H1 (cell line): ENCODE data around the gene CHRM3. TPM values are rescaled to one million over a fixed set of nuclear protein-coding genes. Genes with fewer than 3 reads are reported as not detected.

ENCODE experiments used
- CTCF ChIA-PET: fragments of 300-600 bp; sonication (Branson Sonifier 250); formaldehyde crosslinking; loops from one replicate; lab custom pipeline; 2021; ENCODE audit not compliant: partially characterized antibody; lab: Charles Lee
- POLR2A ChIA-PET: fragments of 300-600 bp; sonication (Branson Sonifier 250); formaldehyde crosslinking; loops from one replicate; lab custom pipeline; 2021; ENCODE audit warnings: inconsistent platforms; ENCODE audit not compliant: partially characterized antibody; lab: Charles Lee
- DNase-seq, 2 experiments: peaks; one replicate each; pipeline versions ENCODE4 v3.0.0 to v3.0.0-alpha.2; 2010 to 2022; ENCODE audit warnings: low spot score in 2 of 2, low read depth in 1 of 2, mixed read lengths in 1 of 2
- FAIRE-seq: peaks from 2 replicates; lab custom pipeline; 2011; peaks lifted over from hg19 to GRCh38; lab: Jason Lieb, UNC
- H2AFZ ChIP-seq: 2 replicates; pipeline ENCODE4 v1.8.1; 2012; ENCODE audit warnings: low read length, inconsistent platforms
- H2AK5ac ChIP-seq: 2 replicates; pipeline ENCODE4 v1.6.1; 2013; ENCODE audit warnings: low read depth, low read length
- H2BK120ac ChIP-seq: replicated peaks from 2 replicates; pipeline ENCODE3; 2013; ENCODE audit warnings: low read depth, low read length, inconsistent platforms
- H2BK12ac ChIP-seq: 2 replicates; pipeline ENCODE4 v1.6.1; 2013; ENCODE audit warnings: low read depth, low read length
- H2BK15ac ChIP-seq: 2 replicates; pipeline ENCODE4 v1.6.1; 2013; ENCODE audit warnings: low read length
- H2BK20ac ChIP-seq: 2 replicates; pipeline ENCODE4 v1.6.1; 2013; ENCODE audit warnings: low read length
- H2BK5ac ChIP-seq: 2 replicates; pipeline ENCODE4 v1.6.1; 2013; ENCODE audit warnings: low read depth, low read length
- H3K14ac ChIP-seq: 2 replicates; pipeline ENCODE4 v1.6.1; 2013; ENCODE audit warnings: inconsistent platforms; ENCODE audit not compliant: insufficient read length
- H3K18ac ChIP-seq: 2 replicates; pipeline ENCODE4 v1.6.1; 2013; ENCODE audit warnings: low read length; ENCODE audit errors: extremely low read depth
- H3K23ac ChIP-seq: 2 replicates; pipeline ENCODE4 v1.6.1; 2013; ENCODE audit warnings: inconsistent platforms; ENCODE audit not compliant: insufficient read length
- H3K23me2 ChIP-seq: 2 replicates; pipeline ENCODE4 v1.6.1; 2013; ENCODE audit warnings: low read depth, low read length
- H3K27ac ChIP-seq: 2 replicates; pipeline ENCODE4 v1.6.1; 2011; ENCODE audit warnings: low read depth, low read length, inconsistent platforms
- H3K27me3 ChIP-seq, 4 experiments: replicated peaks in 1 of 4; 1 replicate in 1 of 4; 2 replicates in 3 of 4; pipeline versions ENCODE4 v1.6.1 to v1.8.1; 2011 to 2013; ENCODE audit warnings: low read length in 3 of 4, mild to moderate bottlenecking in 3 of 4, inconsistent platforms in 2 of 4, mixed read lengths in 2 of 4, moderate library complexity in 1 of 4; ENCODE audit not compliant: control insufficient read depth in 3 of 4, insufficient read depth in 3 of 4; ENCODE audit errors: extremely low read depth in 1 of 4
- H3K36me3 ChIP-seq, 4 experiments: 2 replicates each; pipeline versions ENCODE4 v1.6.1 to v1.8.1; 2011 to 2013; ENCODE audit warnings: mild to moderate bottlenecking in 4 of 4, low read length in 3 of 4, moderate library complexity in 2 of 4, control low read depth in 1 of 4, inconsistent platforms in 1 of 4; ENCODE audit not compliant: insufficient read depth in 4 of 4, control insufficient read depth in 2 of 4
- H3K4ac ChIP-seq: replicated peaks from 2 replicates; pipeline ENCODE3; 2013; ENCODE audit warnings: low read length, low read depth, mixed read lengths, inconsistent platforms; ENCODE audit not compliant: insufficient read length
- H3K4me1 ChIP-seq, 4 experiments: replicated peaks in 1 of 4; 1 replicate in 1 of 4; 2 replicates in 3 of 4; pipeline versions ENCODE4 v1.6.1 to v1.8.1; 2011 to 2013; ENCODE audit warnings: low read length in 3 of 4, inconsistent platforms in 2 of 4, mixed read lengths in 1 of 4; ENCODE audit not compliant: insufficient read depth in 4 of 4, control insufficient read depth in 3 of 4
- H3K4me2 ChIP-seq, 2 experiments: 2 replicates each; pipeline versions ENCODE4 v1.6.1 to v1.8.1; 2011 to 2013; ENCODE audit warnings: low read depth in 2 of 2, low read length in 2 of 2, control low read depth in 1 of 2, inconsistent platforms in 1 of 2, mild to moderate bottlenecking in 1 of 2; ENCODE audit not compliant: insufficient read depth in 1 of 2
- H3K4me3 ChIP-seq, 4 experiments: fragments of 200-600, 300-600 bp in 1 of 4; sonication (generic), shearing (Covaris generic), sonication (Bioruptor Twin) in 1 of 4; 2 replicates each; pipeline versions ENCODE4 v1.5.1 to v1.8.1; 2011 to 2016; ENCODE audit warnings: low read length in 4 of 4, low read depth in 3 of 4, control low read depth in 2 of 4, inconsistent platforms in 2 of 4, mild to moderate bottlenecking in 2 of 4, mixed read lengths in 1 of 4, moderate library complexity in 1 of 4; ENCODE audit not compliant: insufficient read depth in 2 of 4; ENCODE audit errors: extremely low read depth in 1 of 4
- H3K56ac ChIP-seq: replicated peaks from 2 replicates; pipeline ENCODE3; 2013; ENCODE audit warnings: low read depth, mild to moderate bottlenecking, mixed read lengths, low read length, inconsistent platforms; ENCODE audit not compliant: insufficient read length
- H3K79me1 ChIP-seq: 2 replicates; pipeline ENCODE4 v1.6.1; 2013; ENCODE audit warnings: low read depth, low read length, control low read depth
- H3K79me2 ChIP-seq, 2 experiments: 2 replicates each; pipeline versions ENCODE4 v1.6.1 to v1.8.1; 2012 to 2013; ENCODE audit warnings: low read length in 2 of 2, mild to moderate bottlenecking in 2 of 2, inconsistent platforms in 1 of 2; ENCODE audit not compliant: insufficient read depth in 2 of 2, control insufficient read depth in 1 of 2
- H3K9ac ChIP-seq, 4 experiments: replicated peaks in 1 of 4; 1 replicate in 1 of 4; 2 replicates in 3 of 4; pipeline versions ENCODE4 v1.6.1 to v1.8.1; 2011 to 2013; ENCODE audit warnings: low read depth in 3 of 4, low read length in 3 of 4, control low read depth in 2 of 4, mild to moderate bottlenecking in 2 of 4, moderate library complexity in 2 of 4, inconsistent platforms in 1 of 4; ENCODE audit errors: extremely low read depth in 1 of 4
- H3K9me3 ChIP-seq, 2 experiments: 2 replicates each; pipeline versions ENCODE4 v1.6.1 to v1.8.1; 2012 to 2013; ENCODE audit warnings: mild to moderate bottlenecking in 2 of 2, moderate library complexity in 2 of 2, control low read depth in 1 of 2, inconsistent platforms in 1 of 2, low read depth in 1 of 2, low read length in 1 of 2, mixed read lengths in 1 of 2; ENCODE audit not compliant: insufficient read depth in 2 of 2
- H4K20me1 ChIP-seq, 2 experiments: replicated peaks in 1 of 2; 2 replicates each; pipeline versions ENCODE3 to v1.8.1; 2011 to 2013; ENCODE audit warnings: inconsistent platforms in 2 of 2, low read length in 2 of 2, mild to moderate bottlenecking in 1 of 2; ENCODE audit not compliant: insufficient read depth in 2 of 2, control insufficient read depth in 1 of 2
- H4K5ac ChIP-seq: 2 replicates; pipeline ENCODE4 v1.6.1; 2013; ENCODE audit warnings: low read length, low read depth, mixed read lengths, inconsistent platforms; ENCODE audit not compliant: insufficient read length
- H4K8ac ChIP-seq: 2 replicates; pipeline ENCODE4 v1.8.0; 2013; ENCODE audit warnings: mild to moderate bottlenecking, moderate library complexity, low read length, inconsistent platforms; ENCODE audit not compliant: insufficient read depth; ENCODE audit errors: extremely low read depth
- H4K91ac ChIP-seq: replicated peaks from 2 replicates; pipeline ENCODE3; 2013; ENCODE audit warnings: low read length, mixed read lengths, inconsistent platforms; ENCODE audit not compliant: insufficient read length
- EP300 ChIP-seq, 2 experiments: IDR thresholded peaks; 1 replicate in 1 of 2; 2 replicates in 1 of 2; pipeline ENCODE4 v1.6.1; 2011 to 2012; ENCODE audit warnings: low read depth in 2 of 2, low read length in 2 of 2, mild to moderate bottlenecking in 2 of 2, borderline replicate concordance in 1 of 2, inconsistent platforms in 1 of 2, moderate library complexity in 1 of 2
- PHF8 ChIP-seq: fragments of 200-600 bp; sonication (generic); conservative IDR thresholded peaks from 2 replicates; pipeline ENCODE4 v1.7.1; 2012; ENCODE audit warnings: low read depth, mild to moderate bottlenecking, inconsistent platforms, low read length, moderate library complexity
- TBP ChIP-seq: IDR thresholded peaks from 2 replicates; pipeline ENCODE4 v1.6.1; 2011; ENCODE audit warnings: low read depth, low read length, improper control_type of control experiment
- YY1 ChIP-seq: IDR thresholded peaks from 2 replicates; pipeline ENCODE4 v1.6.1; 2011; ENCODE audit warnings: low read depth, mild to moderate bottlenecking, low read length
- WGBS, 2 experiments: shearing (Covaris generic) in 1 of 2; methylation state at CpG; one replicate each; pipeline versions ENCODE4 v1.1.6 to v1.1.7; 2013 to 2015; ENCODE audit warnings: low lambda C conversion rate in 2 of 2, mixed read lengths in 2 of 2, inconsistent platforms in 1 of 2, low coverage in 1 of 2, missing lambda C conversion rate in 1 of 2; ENCODE audit not compliant: insufficient replicate concordance in 2 of 2, insufficient coverage in 1 of 2, insufficient read length in 1 of 2; ENCODE audit errors: extremely low coverage in 1 of 2, missing lambda C conversion rate in 1 of 2; 5-methylcytosine and 5-hydroxymethylcytosine counted together
- long read RNA-seq, 2 experiments: library from RNA in 1 of 2; library from capped mRNA in 1 of 2; stranded (forward); transcript quantifications; one replicate each; pipeline ENCODE4 v2.0.0, GENCODE V29; 2021; ENCODE audit warnings: inconsistent platforms in 1 of 2
- polyA minus RNA-seq, 3 experiments: library from RNA; depleted of rRNA, polyadenylated mRNA; stranded (reverse); fragments of >200 nt; gene quantifications; 1 replicate in 2 of 3; 2 replicates in 1 of 3; pipeline ENCODE4 v1.2.3, GENCODE V29; 2011
- polyA plus RNA-seq, 7 experiments: library from polyadenylated mRNA; depleted of rRNA in 3 of 7; stranded (reverse) in 5 of 7; unstranded in 2 of 7; fragments of >200 nt in 5 of 7; fragments of 200-250 nt in 2 of 7; gene quantifications; 1 replicate in 5 of 7; 2 replicates in 1 of 7; 4 replicates in 1 of 7; pipeline versions ENCODE4 v1.2.1 to v1.2.3, GENCODE V29; 2011 to 2013; ENCODE audit warnings: missing spikeins in 2 of 7, mixed read lengths in 2 of 7
- total RNA-seq: library from RNA; stranded (reverse); fragmentation: NEBNext Ultra II Directional; extraction: Animal tissue kit (Norgen Biotek cat#: 25700); gene quantifications from 2 replicates; pipeline ENCODE4 v1.2.1, GENCODE V29; 2021
- TF ChIP-seq, protein P1 (sequence below), 3 experiments: IDR thresholded peaks; 1 replicate in 2 of 3; 2 replicates in 1 of 3; pipeline versions ENCODE4 v1.5.1 to v1.6.1; 2011; ENCODE audit warnings: low read length in 3 of 3, mild to moderate bottlenecking in 3 of 3, inconsistent platforms in 2 of 3, low read depth in 1 of 3, moderate library complexity in 1 of 3; ENCODE audit not compliant: insufficient read depth in 1 of 3; ENCODE audit errors: control extremely low read depth in 1 of 3

Gene CHRM3
- total RNA-seq: 2.9 and 5.0 TPM in 2 replicates
- 3.3 and 3.4 TPM in 2 replicates for polyA plus RNA-seq (2011; rRNA removed)
- 3.7 TPM for polyA plus RNA-seq (2011; cell fraction: cytosol; rRNA removed)
- polyA plus RNA-seq (2011; cell fraction: nucleus; rRNA removed): 4.7 TPM
- polyA plus RNA-seq (2012, experiment 1 of 2): 1.8 to 3.6 TPM (median 2.9 TPM) in 4 replicates
- polyA plus RNA-seq (2012, experiment 2 of 2): 1.2 TPM
- 3.8 TPM for polyA plus RNA-seq (2013, experiment 1 of 2)
- polyA plus RNA-seq (2013, experiment 2 of 2): 4.6 TPM
- polyA minus RNA-seq (2011; rRNA and poly(A)+ RNA removed): 12.0 and 15.3 TPM in 2 replicates
- 3.4 TPM for polyA minus RNA-seq (2011; cell fraction: cytosol; rRNA and poly(A)+ RNA removed)
- polyA minus RNA-seq (2011; cell fraction: nucleus; rRNA and poly(A)+ RNA removed): 19.0 TPM
- long read RNA-seq, experiment 1: 0 reads
- long read RNA-seq, experiment 2, full-length matches to known transcripts: 2 of 3 reads
- long read RNA-seq, experiment 2, partial matches to known transcripts: 0 of 3 reads
- long read RNA-seq, experiment 2, other reads (novel, unspliced or antisense): 1 of 3 reads

DNA sequence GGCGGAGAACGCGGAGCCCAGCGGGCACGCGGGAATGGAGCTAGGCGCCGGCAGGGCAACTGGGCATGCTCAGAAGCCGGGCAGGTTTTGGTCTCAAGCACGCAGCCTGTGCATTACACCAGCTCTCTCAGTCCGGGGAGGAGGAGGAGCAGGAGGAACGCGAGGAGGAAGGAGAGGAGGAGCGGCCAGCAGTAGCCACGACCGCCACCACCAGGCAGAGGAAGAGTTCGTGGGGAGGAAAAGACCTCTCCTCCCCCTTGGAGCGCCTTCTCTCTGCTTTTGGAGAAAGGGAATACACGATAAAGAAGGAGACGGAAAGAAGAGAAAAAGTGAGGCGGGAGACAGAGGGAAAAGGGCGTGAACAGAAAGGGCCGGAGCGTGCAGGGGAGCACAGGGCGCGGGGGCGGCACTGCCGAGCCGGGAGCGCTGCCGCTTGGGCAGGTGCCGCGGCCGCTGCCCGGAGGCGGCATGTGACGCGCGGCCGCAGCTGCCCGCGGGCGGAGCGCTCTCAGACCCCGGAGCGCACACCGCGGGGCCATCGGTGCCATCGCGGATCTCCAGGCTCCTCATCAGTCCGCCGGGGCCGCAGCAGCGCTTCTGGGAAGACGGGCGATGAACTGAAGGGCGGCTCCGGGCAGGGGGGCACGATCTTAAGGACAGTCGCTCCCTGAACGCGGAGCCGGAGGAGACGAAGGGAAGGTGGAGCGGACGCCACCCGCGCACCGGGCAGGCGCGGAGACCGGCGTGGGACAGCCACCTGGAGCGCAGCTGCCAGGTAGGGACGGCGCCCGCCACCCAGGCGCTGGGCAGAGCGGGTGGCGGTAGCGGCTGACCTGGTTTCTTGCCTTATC lies at the start of gene CHRM3:
TSS of gene CHRM3 (plus strand) at position 116 of the 851 bp plus-strand sequence. CDS start 520,884 bp downstream, outside the sequence.
- Histone ChIP-seq H4K20me1 (peaks cover 1 to 2% of the 10 kb centered on the region in 2 experiments), H2BK15ac (no peak within 1 kb of the TSS), H3K14ac (no peak within 1 kb of the TSS), H3K27me3 (peaks cover 6 to 31% (median 23%) of the 10 kb centered on the region in 4 experiments), H2AFZ (peak within 1 kb of the TSS; percentile 94), H2BK12ac (peak within 1 kb of the TSS; percentile 52), H3K27ac (no peak within 1 kb of the TSS), H3K4me2 (peak within 1 kb of the TSS; percentile 97 to 99), H2BK20ac (no peak within 1 kb of the TSS), H4K8ac (peak within 1 kb of the TSS; percentile 74), H4K91ac (no peak within 1 kb of the TSS), H3K56ac (no peak within 1 kb of the TSS), H3K79me1 (no peaks in the 10 kb centered on the region), H3K9ac (peak within 1 kb of the TSS; percentile 8 to 65 (median 46); a peak in 3 of 7 replicates), H3K4me3 (peak within 1 kb of the TSS; percentile 44 to 83 (median 64)), H3K18ac (peak within 1 kb of the TSS; percentile 84), H3K23me2 (peaks cover 20% of the 10 kb centered on the region; the same call in 1 of the 2 replicates), H2BK120ac (no peak within 1 kb of the TSS), H2AK5ac (no peak within 1 kb of the TSS), H3K79me2 (no peaks in the 10 kb centered on the region), H4K5ac (no peak within 1 kb of the TSS), H3K9me3 (no peaks in the 10 kb centered on the region), H2BK5ac (peak within 1 kb of the TSS; percentile 42; the same call in 1 of the 2 replicates), H3K4ac (no peak within 1 kb of the TSS), H3K36me3 (no peaks in the 10 kb centered on the region), H3K23ac (no peak within 1 kb of the TSS), H3K4me1 (peaks cover 0 to 4% (median 1%) of the 10 kb centered on the region in 4 experiments; a peak in 3 of 7 replicates)
- WGBS, 2 experiments: 1% methylated on average over 59 of the region's 82 CpGs; no CpG with 5 or more reads in 1 of the 2 experiments
- FAIRE-seq (no peak), DNase-seq (peak; percentile 56 to 80)
- POLR2A ChIA-PET: interaction anchor here (1.3 kb wide), 1 partner anchor 8 kb away, joined by 4 read pairs; no protein-coding TSS in a partner anchor
- CTCF ChIA-PET: interaction anchor here (0.7 to 1.2 kb wide), 5 partner anchors 19 to 432 kb away, joined by 3 to 4 read pairs (median 3); no protein-coding TSS in a partner anchor
- no peak for TF ChIP-seq EP300 (IDR thresholded peaks at IDR 0.05; ENCODE audit: borderline replicate concordance in 1 of 2, low read depth in 2 of 2, low read length in 2 of 2)
- TF ChIP-seq, protein P1, sequence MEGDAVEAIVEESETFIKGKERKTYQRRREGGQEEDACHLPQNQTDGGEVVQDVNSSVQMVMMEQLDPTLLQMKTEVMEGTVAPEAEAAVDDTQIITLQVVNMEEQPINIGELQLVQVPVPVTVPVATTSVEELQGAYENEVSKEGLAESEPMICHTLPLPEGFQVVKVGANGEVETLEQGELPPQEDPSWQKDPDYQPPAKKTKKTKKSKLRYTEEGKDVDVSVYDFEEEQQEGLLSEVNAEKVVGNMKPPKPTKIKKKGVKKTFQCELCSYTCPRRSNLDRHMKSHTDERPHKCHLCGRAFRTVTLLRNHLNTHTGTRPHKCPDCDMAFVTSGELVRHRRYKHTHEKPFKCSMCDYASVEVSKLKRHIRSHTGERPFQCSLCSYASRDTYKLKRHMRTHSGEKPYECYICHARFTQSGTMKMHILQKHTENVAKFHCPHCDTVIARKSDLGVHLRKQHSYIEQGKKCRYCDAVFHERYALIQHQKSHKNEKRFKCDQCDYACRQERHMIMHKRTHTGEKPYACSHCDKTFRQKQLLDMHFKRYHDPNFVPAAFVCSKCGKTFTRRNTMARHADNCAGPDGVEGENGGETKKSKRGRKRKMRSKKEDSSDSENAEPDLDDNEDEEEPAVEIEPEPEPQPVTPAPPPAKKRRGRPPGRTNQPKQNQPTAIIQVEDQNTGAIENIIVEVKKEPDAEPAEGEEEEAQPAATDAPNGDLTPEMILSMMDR (IDR thresholded peaks at IDR 0.05; ENCODE audit: control extremely low read depth in 1 of 3, insufficient read depth in 1 of 3, low read depth in 1 of 3, low read length in 3 of 3): peak in 2 of 3 experiments; percentile 35 to 43; a peak in 2 of 4 replicates
- TF ChIP-seq TBP: peak; percentile 42; the same call in 1 of the 2 replicates
- 0 out of 2 replicates have a peak, but pooled peaks have one; percentile 11 for TF ChIP-seq PHF8
- 0 out of 2 replicates have a peak, but pooled peaks have one; percentile 12 for TF ChIP-seq YY1
